HG02759 (cell line): ENCODE data around the gene DLG2.
A peak's percentile ranks its signal among the peaks of the same experiment; 100 is the strongest.

Source experiments
- ATAC-seq: cut with Tn5 transposase; IDR thresholded peaks from one replicate; pipeline ENCODE4 v1.9.1; 2021; ENCODE audit warnings: mild to moderate bottlenecking, moderate library complexity; ENCODE audit not compliant: unreplicated experiment

DLG2 gene

GRCh38 chr11:83982825-83983224 is 1644.3 kb downstream of the DLG2 start:
- no peak for ATAC-seq

GRCh38 chr11:83979593-83979992 is 1647.6 kb downstream of the DLG2 start:
- no peak for ATAC-seq

GRCh38 chr11:83978942-83979341 is 1648.2 kb downstream of the DLG2 start:
- no peak for ATAC-seq

GRCh38 chr11:83976086-83976485 is 1651.1 kb downstream of the DLG2 start:
- ATAC-seq: no peak

GRCh38 chr11:83972536-83972935 is 1654.6 kb downstream of the DLG2 start:
- ATAC-seq: no peak

- ATAC-seq: no peak
These were observed 1656.1 kb downstream of the DLG2 start for GRCh38 chr11:83971063-83971462.

GRCh38 chr11:83970061-83970671 is 1657.0 kb downstream of the DLG2 start:
- ATAC-seq: peak; percentile 77

GRCh38 chr11:83957038-83957900 is 1669.9 kb downstream of the DLG2 start:
- ATAC-seq: no peak

- no peak for ATAC-seq
These were observed 1670.9 kb downstream of the DLG2 start for GRCh38 chr11:83956119-83956697.

- no peak for ATAC-seq
These were observed 1672.4 kb downstream of the DLG2 start for GRCh38 chr11:83954780-83955179.

GRCh38 chr11:83951521-83951920 is 1675.6 kb downstream of the DLG2 start:
- ATAC-seq: no peak

GRCh38 chr11:83948200-83948599 is 1678.9 kb downstream of the DLG2 start:
- ATAC-seq: no peak

- no peak for ATAC-seq
These were observed 1681.2 kb downstream of the DLG2 start for GRCh38 chr11:83945976-83946375.

- ATAC-seq: no peak
These were observed 1686.1 kb downstream of the DLG2 start for GRCh38 chr11:83941050-83941449.

GRCh38 chr11:83938148-83938547 is 1689.0 kb downstream of the DLG2 start:
- ATAC-seq: no peak

GRCh38 chr11:83933008-83933407 is 1694.1 kb downstream of the DLG2 start:
- ATAC-seq: no peak

- ATAC-seq: no peak
These were observed 1699.7 kb downstream of the DLG2 start for GRCh38 chr11:83927422-83927821.

- ATAC-seq: no peak
These were observed 1702.2 kb downstream of the DLG2 start for GRCh38 chr11:83924795-83925542.

- ATAC-seq: no peak
These were observed 1703.2 kb downstream of the DLG2 start for GRCh38 chr11:83923961-83924360.

- ATAC-seq: no peak
These were observed 1704.2 kb downstream of the DLG2 start for GRCh38 chr11:83922953-83923352.

- ATAC-seq: no peak
These were observed 1704.8 kb downstream of the DLG2 start for GRCh38 chr11:83922318-83922717.
